Loucy (cell line): ENCODE data around the gene FGF19.

Experiments used
- H2AFZ ChIP-seq: fragments of 200-600 bp; sonication (generic); 2 replicates; pipeline ENCODE4 v1.6.0; 2016; ENCODE audit warnings: antibody characterized with exemption, mild to moderate bottlenecking, low read length, moderate library complexity
- H3F3A ChIP-seq: fragments of 200-600 bp; 2 replicates; pipeline ENCODE4 v1.6.0; 2016; ENCODE audit warnings: antibody characterized with exemption, low read depth, mild to moderate bottlenecking
- H3K27me3 ChIP-seq: fragments of 200-600 bp; sonication (generic); 2 replicates; pipeline ENCODE4 v1.6.1; 2014; ENCODE audit warnings: low read length, mild to moderate bottlenecking; ENCODE audit not compliant: insufficient read depth, poor library complexity, severe bottlenecking
- H3K36me3 ChIP-seq: fragments of 200-600 bp; sonication (generic); 2 replicates; pipeline ENCODE4 v1.6.1; 2016; ENCODE audit warnings: low read length; ENCODE audit not compliant: insufficient read depth
- H3K4me1 ChIP-seq: fragments of 200-600 bp; sonication (generic); 2 replicates; pipeline ENCODE4 v1.5.1; 2014; ENCODE audit warnings: low read length, mild to moderate bottlenecking; ENCODE audit not compliant: insufficient read depth, poor library complexity, severe bottlenecking
- H3K4me2 ChIP-seq: fragments of 200-600 bp; sonication (generic); 2 replicates; pipeline ENCODE4 v1.6.0; 2014; ENCODE audit warnings: antibody characterized with exemption, low read length, low read depth, mild to moderate bottlenecking; ENCODE audit not compliant: poor library complexity, severe bottlenecking
- H3K4me3 ChIP-seq: fragments of 200-600 bp; sonication (generic); 2 replicates; pipeline ENCODE4 v1.5.1; 2014; ENCODE audit warnings: low read length, mild to moderate bottlenecking, mixed read lengths; ENCODE audit not compliant: poor library complexity, severe bottlenecking
- H3K79me2 ChIP-seq: fragments of 200-600 bp; sonication (generic); 2 replicates; pipeline ENCODE4 v1.6.1; 2014; ENCODE audit warnings: low read length; ENCODE audit not compliant: insufficient read depth
- H3K9ac ChIP-seq: fragments of 200-600 bp; sonication (generic); 2 replicates; pipeline ENCODE4 v1.6.0; 2014; ENCODE audit warnings: mild to moderate bottlenecking, low read depth, low read length, moderate library complexity; ENCODE audit not compliant: poor library complexity, severe bottlenecking
- H3K9me2 ChIP-seq: fragments of 200-600 bp; sonication (generic); replicated peaks from 2 replicates; pipeline ENCODE4 v1.6.1; 2016; ENCODE audit warnings: low read depth, low read length, mixed read lengths
- H3K9me3 ChIP-seq: fragments of 200-600 bp; sonication (generic); 2 replicates; pipeline ENCODE4 v1.6.1; 2014; ENCODE audit warnings: mild to moderate bottlenecking, antibody characterized with exemption, low read length, low read depth; ENCODE audit not compliant: insufficient read depth
- H4K20me1 ChIP-seq: fragments of 200-600 bp; sonication (generic); 2 replicates; pipeline ENCODE4 v1.6.0; 2014; ENCODE audit warnings: antibody characterized with exemption, low read length, mild to moderate bottlenecking; ENCODE audit not compliant: insufficient read depth, poor library complexity, severe bottlenecking
- EZH2phosphoT487 ChIP-seq: fragments of 200-600 bp; IDR thresholded peaks from 2 replicates; pipeline ENCODE4 v1.6.1; 2018; ENCODE audit warnings: antibody characterized with exemption, mild to moderate bottlenecking, moderate library complexity, borderline replicate concordance
- TF ChIP-seq, protein P1 (sequence below): fragments of 200-600 bp; sonication (generic); conservative IDR thresholded peaks from 2 replicates; pipeline ENCODE4 v1.5.1; 2014; ENCODE audit warnings: mild to moderate bottlenecking, antibody characterized with exemption, low read length

The FGF19 gene

DNA sequence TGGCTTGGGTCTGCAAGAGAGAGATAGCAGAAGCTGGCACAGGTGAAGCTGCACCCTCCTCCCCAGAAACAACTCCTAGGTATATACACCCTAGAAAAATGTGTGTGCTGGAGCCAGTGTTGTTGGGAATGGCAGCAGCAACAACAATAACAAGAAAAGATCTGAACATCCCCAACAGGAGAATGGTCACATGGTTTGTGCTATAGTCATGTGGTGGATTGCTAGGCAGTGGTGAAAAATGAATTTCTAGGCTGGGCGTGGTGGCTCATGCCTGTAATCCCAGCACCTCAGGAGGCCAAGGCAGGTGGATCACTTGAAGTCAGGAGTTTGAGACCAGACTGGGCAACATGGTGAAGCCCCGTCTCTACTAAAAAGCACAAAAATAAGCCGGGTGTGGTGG, 31.0 kb upstream of the FGF19 start:
- Histone ChIP-seq H2AFZ (no peak overlapping the region), H3K9ac (no peak overlapping the region), H3F3A (no peaks in the 10 kb centered on the region), H4K20me1 (no peaks in the 10 kb centered on the region), H3K4me2 (no peak overlapping the region), H3K4me3 (no peak overlapping the region), H3K9me3 (no peaks in the 10 kb centered on the region), H3K36me3 (no peaks in the 10 kb centered on the region), H3K4me1 (no peaks in the 10 kb centered on the region), H3K9me2 (no peaks in the 10 kb centered on the region), H3K27me3 (no peaks in the 10 kb centered on the region), H3K79me2 (no peaks in the 10 kb centered on the region)
- TF ChIP-seq, protein P1, sequence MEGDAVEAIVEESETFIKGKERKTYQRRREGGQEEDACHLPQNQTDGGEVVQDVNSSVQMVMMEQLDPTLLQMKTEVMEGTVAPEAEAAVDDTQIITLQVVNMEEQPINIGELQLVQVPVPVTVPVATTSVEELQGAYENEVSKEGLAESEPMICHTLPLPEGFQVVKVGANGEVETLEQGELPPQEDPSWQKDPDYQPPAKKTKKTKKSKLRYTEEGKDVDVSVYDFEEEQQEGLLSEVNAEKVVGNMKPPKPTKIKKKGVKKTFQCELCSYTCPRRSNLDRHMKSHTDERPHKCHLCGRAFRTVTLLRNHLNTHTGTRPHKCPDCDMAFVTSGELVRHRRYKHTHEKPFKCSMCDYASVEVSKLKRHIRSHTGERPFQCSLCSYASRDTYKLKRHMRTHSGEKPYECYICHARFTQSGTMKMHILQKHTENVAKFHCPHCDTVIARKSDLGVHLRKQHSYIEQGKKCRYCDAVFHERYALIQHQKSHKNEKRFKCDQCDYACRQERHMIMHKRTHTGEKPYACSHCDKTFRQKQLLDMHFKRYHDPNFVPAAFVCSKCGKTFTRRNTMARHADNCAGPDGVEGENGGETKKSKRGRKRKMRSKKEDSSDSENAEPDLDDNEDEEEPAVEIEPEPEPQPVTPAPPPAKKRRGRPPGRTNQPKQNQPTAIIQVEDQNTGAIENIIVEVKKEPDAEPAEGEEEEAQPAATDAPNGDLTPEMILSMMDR = no peak
- no peak for TF ChIP-seq EZH2phosphoT487

DNA sequence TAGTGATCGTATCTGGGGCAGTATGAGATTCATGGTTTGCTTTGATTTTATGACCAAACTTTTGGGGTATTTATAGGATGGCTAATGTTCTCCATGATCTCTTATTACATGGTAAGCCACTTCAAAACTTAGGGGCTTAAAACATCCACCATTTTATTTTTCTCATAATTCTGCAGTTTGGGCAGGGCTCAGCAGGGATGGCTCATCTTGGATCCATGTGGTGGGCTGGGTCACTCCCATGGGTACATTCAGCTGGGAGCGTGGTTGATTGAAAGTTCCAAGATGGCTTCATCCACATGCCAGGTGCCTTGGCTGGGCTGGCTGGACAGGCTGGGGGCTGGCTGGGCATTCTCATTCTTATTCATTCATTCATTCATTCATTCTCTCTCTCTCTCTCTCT, 30.5 kb upstream of the FGF19 start:
- Histone ChIP-seq H3K79me2 (no peaks in the 10 kb centered on the region), H3K4me3 (no peak overlapping the region), H3K9me3 (no peaks in the 10 kb centered on the region), H4K20me1 (no peaks in the 10 kb centered on the region), H3K4me1 (no peaks in the 10 kb centered on the region), H3K9me2 (no peaks in the 10 kb centered on the region), H2AFZ (no peak overlapping the region), H3F3A (no peaks in the 10 kb centered on the region), H3K27me3 (no peaks in the 10 kb centered on the region), H3K4me2 (no peak overlapping the region), H3K36me3 (no peaks in the 10 kb centered on the region), H3K9ac (no peak overlapping the region)
- TF ChIP-seq, protein P1 = no peak

DNA sequence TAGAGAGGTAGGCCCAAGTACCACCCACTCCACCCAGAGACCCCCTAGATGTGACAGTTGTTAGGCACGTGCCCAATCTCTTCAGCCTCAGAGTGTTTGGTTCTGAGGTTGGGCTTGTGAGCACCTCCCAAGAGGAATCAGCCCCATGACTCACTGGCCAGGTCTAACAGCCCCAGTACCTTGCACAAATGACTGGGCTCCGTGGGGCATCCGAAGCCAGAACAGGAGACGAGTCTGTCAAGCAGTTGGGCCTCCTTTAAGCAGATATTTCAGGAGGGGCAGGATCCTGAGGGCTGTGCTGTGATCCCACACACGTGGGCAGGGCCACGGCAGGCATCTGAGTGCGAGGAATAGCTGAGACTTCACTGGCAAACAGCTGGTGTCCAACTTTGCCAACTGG, 29.1 kb upstream of the FGF19 start:
- Histone ChIP-seq H3K4me2 (no peak overlapping the region), H3K9me2 (no peaks in the 10 kb centered on the region), H3K36me3 (no peaks in the 10 kb centered on the region), H3K4me3 (no peak overlapping the region), H3K4me1 (no peaks in the 10 kb centered on the region), H2AFZ (no peak overlapping the region), H4K20me1 (no peaks in the 10 kb centered on the region), H3K27me3 (no peaks in the 10 kb centered on the region), H3K9ac (no peak overlapping the region), H3K9me3 (no peaks in the 10 kb centered on the region), H3F3A (no peaks in the 10 kb centered on the region), H3K79me2 (no peaks in the 10 kb centered on the region)
- TF ChIP-seq, protein P1 = no peak
- no peak for TF ChIP-seq EZH2phosphoT487
